Mucosa of gallbladder (tissue), 1 donor: ENCODE data around the gene MPV17L2. TPM values are rescaled to one million over a fixed set of nuclear protein-coding genes. Genes with fewer than 3 reads are reported as not detected.

Experiments
- DNase-seq: peaks from one replicate; pipeline ENCODE4 v3.0.0-alpha.2; 2020; ENCODE audit warnings: low spot score
- total RNA-seq: library from RNA; stranded (reverse); gene quantifications from one replicate; pipeline ENCODE4 v1.2.1, GENCODE V29; 2021
- donor health status: DM: no; HTN: no; CAD: no.

Gene MPV17L2
- total RNA-seq, 1 donor from 2014 or later = 9.3 TPM

DNA sequence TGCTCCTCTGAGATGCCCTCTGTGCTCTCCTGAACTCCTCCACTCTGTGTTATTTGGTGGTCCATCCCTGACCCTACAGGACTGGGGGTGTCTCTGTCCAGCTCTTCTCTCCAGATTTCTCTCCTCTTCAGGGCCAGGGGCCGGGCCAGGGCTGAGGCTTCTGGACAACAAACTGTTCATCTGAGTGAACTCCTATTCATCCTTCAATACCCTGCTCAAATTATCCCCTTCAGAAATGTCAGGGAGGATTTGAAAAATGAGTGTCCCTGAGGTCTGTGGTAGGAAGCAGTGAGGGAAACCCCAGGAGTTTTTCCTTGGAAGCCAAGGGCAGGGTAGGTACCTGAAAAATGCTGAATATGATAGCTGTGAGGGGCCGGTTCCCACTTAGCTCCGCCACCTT, 25.6 kb downstream of the MPV17L2 start:
- DNase-seq = no peak

DNA sequence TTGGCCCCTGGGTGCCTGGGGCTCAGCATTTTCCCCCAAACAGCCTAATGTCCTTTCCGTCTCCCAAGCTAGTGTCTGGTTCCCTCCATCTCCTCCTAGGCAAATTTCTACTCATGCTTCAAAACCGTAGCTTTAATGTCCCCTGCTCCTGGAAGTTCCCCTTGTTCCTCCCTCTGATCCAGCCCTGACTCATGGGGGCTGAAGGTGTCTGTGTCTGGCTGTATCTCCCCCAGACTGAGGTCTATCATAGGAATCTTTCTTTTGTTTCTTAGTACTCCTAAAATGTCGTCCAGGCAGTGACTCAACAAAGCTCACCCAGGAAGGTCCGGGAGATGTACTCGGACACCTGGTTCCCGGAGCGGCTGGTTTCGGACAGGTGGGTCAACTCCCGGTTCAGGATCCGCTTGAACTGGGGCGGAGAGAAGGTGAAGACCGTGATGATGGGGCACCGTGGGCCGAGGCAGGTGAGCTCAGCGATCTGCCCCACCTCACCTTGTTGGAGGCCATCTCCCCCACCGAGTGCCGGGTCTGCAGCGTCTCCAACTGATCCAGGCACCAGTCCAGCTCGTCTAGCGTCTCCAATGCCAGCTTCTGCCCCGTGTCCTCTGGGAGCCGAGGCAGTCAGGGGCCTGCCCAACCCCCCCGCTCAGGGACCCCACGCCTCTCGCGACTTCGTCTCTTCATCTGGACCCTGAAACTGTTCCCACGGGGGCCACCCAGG, 27.1 kb downstream of the MPV17L2 start:
- DNase-seq = no peak

GRCh38 chr19:18220632-18221275, 27.7 kb downstream of the MPV17L2 start:
- DNase-seq = no peak

DNA sequence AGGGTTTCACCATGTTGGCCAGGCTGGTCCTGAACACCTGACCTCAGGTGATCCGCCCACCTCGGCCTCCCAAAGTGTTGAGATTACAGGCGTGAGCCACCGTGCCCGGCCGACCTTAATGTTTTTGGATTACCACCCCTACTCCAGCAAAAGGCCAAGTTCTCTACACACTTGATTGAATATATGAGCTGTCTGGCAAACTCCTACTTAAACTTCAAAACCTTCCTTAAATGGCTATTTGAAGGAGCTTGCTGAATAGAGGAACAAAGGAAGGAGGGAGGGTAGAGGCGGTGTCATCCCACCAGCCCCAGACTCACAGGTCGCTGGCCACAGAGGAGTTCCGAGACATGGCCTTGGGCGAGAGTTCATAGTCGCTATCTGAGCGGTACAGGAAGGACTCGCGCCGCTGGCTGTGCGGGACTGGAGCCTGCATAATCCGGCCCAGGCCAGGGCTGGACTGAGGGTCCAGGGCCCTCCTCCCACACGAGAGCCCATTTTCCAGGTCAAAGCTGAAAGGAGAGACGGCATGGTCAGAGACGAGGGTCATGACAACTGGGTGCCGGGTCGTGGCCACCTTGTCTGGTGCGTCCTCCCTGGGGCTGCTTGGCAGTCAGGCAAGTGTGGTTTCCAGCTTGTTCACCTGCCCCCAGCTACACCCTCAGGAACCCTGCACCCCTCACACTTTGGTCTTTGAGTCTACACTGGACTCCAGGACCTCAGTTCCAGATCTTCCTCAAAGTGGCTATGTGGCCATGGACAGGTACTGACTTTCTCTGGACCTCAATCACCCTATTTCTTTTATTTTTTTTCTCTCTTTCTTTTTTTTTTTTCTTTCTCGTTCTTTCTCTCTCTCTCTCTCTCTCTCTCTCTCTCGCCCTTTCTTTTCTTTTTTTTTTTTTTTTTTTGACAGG, 29.1 kb downstream of the MPV17L2 start:
- no peak for DNase-seq

- peak; percentile 17 for DNase-seq
These were observed 31.0 kb downstream of the MPV17L2 start for GRCh38 chr19:18223860-18224524.

DNA sequence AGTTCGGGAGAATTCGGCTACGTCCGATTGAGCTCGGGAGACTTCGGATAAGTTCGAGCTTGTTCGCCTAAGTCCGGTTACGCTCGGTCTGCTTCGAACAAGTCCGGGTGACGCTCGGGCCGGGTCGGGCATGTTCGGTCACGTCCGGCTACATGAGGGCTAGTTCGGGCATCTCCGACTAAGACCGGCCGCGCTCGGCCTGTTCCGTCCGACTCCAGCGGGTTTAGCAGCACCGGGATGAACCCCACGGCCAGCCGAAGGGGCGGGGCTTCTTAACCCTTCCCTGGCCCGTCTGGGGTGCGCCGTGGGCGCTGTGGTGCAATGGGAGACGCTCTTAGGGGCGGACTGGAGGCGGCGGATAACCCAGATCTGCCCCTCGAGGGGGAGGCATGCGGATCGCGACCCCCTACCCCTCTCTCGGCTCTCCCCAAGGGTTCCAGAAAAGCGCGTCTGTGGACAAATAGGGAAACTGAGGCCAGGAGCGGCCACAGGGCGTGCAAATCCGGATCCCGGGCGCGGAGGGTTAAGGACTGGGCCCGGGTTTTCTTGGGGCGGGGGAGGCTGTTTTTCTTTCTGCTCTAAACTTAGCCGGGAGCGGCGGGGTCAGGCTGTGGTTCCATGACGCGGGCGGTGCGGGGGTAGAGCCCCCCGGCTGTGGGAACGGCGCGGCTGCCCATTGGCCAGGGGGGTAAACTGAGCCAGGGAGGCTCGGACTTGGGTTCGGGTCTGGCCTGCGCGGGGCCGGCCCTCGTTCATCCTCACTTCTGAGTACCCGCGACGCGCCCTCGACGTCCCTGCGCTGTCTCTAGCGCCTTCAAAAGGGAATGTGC, 31.7 kb downstream of the MPV17L2 start:
- DNase-seq = peak; percentile 98

DNA sequence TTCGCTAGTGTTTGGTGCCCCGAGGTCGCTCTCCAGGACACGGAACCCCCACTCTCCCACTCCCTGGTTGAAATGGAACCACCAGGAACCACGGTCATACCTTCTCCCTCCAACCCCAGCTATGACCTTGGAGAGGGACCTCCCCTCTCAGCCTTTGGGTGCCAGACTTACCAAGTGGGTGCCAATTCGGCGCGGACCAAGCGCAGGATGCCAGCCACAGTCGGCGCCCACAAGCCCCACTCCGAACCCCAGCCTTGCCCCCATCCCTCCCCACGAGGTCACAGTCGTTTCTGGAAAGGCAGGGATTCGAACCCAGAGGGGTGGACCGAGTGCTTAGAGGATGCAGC, 32.3 kb downstream of the MPV17L2 start:
- no peak for DNase-seq

- no peak for DNase-seq
These were observed 32.9 kb downstream of the MPV17L2 start, which contains the start of gene PDE4C for GRCh38 chr19:18225702-18226468. Gene PDE4C, minus strand, starts transcription at chr19:18226438. Its CDS starts 23 bp downstream, at chr19:18226415.

DNA sequence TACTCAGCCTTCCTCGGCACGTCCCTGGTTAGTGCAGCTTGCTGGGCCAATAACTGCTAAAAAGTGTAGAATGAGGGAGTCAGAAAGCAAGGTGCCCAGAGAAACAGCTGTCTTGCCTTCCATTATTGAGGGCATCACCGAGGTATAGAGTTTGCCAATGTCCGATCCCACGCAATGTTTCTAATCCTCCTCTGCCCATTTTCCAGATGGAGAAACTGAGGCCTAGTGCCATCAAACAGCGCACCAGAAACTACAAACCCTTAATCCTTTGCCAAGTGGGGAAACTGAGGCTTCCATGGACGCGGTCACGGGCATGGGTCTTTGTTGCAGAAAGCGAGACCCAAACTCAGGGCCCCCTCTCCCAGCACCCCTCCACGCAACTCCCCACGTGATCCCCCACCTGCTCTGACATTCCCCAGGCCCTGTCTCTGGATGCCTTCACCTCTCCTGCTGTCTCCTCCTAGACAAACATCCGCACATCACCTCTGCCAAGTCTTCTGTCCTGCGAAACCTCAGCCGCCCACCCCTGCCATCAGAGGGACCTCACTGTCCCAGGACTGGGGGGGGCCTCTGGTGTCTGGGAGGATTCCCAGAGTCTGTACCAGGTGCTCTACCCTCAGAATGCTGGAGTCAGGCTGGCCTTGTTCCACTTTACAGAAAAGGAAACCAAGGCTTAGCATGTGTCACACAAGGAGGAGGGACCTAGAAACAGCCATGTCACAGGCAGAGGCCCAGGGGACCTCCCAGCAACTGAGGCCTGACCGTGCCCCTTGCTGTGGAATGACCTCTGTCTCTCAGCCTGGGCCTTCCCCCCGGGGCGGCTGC, 34.1 kb downstream of the MPV17L2 start:
- DNase-seq = no peak

DNA sequence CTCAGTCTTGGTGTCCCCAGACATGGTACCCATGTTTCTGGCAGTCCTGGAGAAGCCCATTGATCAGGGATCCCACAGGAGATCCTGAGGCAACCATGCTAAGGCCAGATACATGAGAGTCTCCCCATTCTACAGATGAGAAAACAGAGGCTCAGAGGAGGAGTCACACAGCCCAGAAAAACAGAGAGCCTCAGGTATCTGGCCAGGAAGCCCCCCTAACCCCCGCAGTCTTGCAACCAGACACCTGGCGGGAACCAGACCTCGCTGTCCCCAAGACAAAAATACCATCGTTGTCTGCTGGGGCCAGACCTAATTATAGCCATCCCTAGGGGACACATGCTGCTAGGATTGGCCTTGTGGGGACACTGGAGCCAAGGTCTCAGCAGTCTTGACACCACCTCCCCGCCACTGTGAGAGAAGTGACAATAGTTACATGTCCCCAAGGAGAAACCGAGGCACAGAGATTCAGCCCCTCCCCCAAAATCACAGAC, 34.8 kb downstream of the MPV17L2 start:
- DNase-seq = no peak

- DNase-seq = no peak
These were observed 36.5 kb downstream of the MPV17L2 start for GRCh38 chr19:18229474-18229873.

- DNase-seq = no peak
These were observed 36.9 kb downstream of the MPV17L2 start for GRCh38 chr19:18229915-18230314.

DNA sequence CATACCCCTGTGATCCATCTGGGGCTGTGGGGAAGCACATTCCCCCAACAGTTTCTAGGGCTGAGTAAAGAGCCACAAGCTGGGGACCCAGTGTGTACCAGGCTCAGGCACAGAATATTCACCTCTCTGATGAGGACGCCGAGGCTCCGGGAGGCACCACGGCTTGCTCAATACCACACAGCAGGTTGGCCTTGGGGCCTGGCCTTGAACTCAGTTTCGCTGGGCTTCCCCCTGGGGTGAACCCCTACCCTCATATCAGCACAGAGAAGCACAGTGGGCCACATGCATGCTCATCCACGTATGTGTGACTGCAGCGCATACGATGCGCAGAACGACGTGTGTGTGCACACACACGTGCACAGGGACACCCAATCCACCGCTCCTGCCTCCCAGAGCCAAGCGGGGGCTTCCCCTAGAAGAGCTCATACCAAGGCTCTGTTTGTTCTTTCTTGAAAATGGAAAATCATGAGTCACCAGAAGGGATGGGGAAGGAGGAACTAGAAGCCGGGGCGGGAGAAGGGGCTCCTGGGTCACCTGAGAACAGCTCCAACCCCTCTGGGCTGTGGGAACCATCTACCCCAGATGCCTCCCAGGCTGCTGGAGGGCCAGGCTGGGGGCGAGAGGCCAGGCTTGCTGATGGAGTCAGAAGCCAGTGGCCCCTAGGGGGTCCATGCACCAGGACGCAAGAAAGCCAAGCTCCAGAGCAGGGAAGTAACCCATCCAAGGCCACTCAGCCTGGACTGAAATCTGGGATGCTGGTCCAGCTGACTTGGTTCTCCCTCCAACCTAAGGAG, 38.1 kb downstream of the MPV17L2 start:
- no peak for DNase-seq

- DNase-seq = no peak
These were observed 38.8 kb downstream of the MPV17L2 start for GRCh38 chr19:18231775-18232174.

DNA sequence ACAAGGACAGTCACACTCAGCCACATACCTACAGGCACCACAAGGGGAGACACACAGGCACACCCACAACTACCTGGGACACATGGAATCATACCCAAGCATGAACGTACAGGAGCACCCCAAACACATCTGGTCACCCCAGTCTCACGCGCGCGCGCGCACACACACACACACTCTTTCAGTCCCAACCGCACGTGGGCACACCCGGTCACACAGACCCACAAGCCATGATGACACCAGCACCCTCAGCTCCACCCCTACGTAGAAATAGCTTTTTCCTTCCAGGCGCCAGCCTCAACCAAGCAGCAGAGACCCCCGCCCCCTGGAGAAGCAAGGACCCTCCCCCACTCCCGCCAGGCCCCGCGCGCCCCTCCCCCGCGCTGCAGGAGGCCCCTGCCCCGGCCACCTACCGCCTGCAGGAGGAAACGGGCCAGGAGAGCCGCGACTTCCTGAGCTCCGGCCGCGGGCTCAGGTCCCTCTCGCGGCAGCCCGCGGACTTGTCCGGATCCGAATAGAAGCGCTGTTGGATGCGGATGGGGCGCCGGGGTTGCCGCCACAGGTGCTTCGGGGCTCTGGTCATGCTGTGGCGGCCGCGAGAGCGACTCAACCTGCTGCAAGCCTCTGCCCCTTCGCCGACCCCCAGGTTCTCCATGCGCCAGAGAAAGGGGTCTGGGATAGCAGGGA, 39.7 kb downstream of the MPV17L2 start:
- no peak for DNase-seq

- DNase-seq = peak; percentile 50
These were observed 40.3 kb downstream of the MPV17L2 start for GRCh38 chr19:18233224-18233825.

- no peak for DNase-seq
These were observed 41.2 kb downstream of the MPV17L2 start for GRCh38 chr19:18234194-18234593.
